ENCODE data around the gene IBA57.

- TF ChIP-seq EZH2 (optimal IDR thresholded peaks at IDR 0.05; ENCODE audit: low read depth, low read length) = no peak
- TF ChIP-seq CTCF (IDR thresholded peaks at IDR 0.05; ENCODE audit: low read length) = no peak
Measured at GRCh38 chr1:228163007-228163753, 2.4 kb upstream of the IBA57 start.
